Mesothelial cell of epicardium (in vitro differentiated cells): Measurements from ENCODE around the gene FCHO1. TPM values are rescaled to one million over a fixed set of nuclear protein-coding genes. Genes with fewer than 3 reads are reported as not detected.

Experiments used
- DNase-seq, 2 experiments: peaks; one replicate each; pipeline ENCODE4 v3.0.0; 2021; ENCODE audit warnings: low spot score in 2 of 2; ENCODE audit not compliant: unreplicated experiment in 2 of 2
- H3K27ac Mint-ChIP-seq: 2 replicates; pipeline ENCODE4 v1.8.0; 2021; ENCODE audit warnings: mixed read lengths
- H3K27me3 Mint-ChIP-seq: 2 replicates; pipeline ENCODE4 v1.8.0; 2021; ENCODE audit warnings: low read depth, mixed read lengths
- H3K36me3 Mint-ChIP-seq: 2 replicates; pipeline ENCODE4 v1.8.0; 2021; ENCODE audit warnings: mixed read lengths
- H3K4me1 Mint-ChIP-seq: 2 replicates; pipeline ENCODE4 v1.8.0; 2021; ENCODE audit warnings: mixed read lengths
- H3K4me3 Mint-ChIP-seq: 2 replicates; pipeline ENCODE4 v1.8.0; 2021; ENCODE audit warnings: mild to moderate bottlenecking, moderate library complexity, mixed read lengths
- H3K9me3 Mint-ChIP-seq: 2 replicates; pipeline ENCODE4 v1.8.0; 2021; ENCODE audit warnings: mixed read lengths
- total RNA-seq: library from RNA; stranded (reverse); gene quantifications from 3 replicates; pipeline ENCODE4 v1.2.1, GENCODE V29; 2021
- TF ChIP-seq, protein P1 (sequence below): fragments of 200-600 bp; sonication (generic); IDR thresholded peaks from one replicate; pipeline ENCODE4 v1.5.0; 2021; ENCODE audit warnings: antibody characterized with exemption; ENCODE audit not compliant: unreplicated experiment

Gene FCHO1
- total RNA-seq, 1 donor from 2014 or later = 4.6 TPM

DNA sequence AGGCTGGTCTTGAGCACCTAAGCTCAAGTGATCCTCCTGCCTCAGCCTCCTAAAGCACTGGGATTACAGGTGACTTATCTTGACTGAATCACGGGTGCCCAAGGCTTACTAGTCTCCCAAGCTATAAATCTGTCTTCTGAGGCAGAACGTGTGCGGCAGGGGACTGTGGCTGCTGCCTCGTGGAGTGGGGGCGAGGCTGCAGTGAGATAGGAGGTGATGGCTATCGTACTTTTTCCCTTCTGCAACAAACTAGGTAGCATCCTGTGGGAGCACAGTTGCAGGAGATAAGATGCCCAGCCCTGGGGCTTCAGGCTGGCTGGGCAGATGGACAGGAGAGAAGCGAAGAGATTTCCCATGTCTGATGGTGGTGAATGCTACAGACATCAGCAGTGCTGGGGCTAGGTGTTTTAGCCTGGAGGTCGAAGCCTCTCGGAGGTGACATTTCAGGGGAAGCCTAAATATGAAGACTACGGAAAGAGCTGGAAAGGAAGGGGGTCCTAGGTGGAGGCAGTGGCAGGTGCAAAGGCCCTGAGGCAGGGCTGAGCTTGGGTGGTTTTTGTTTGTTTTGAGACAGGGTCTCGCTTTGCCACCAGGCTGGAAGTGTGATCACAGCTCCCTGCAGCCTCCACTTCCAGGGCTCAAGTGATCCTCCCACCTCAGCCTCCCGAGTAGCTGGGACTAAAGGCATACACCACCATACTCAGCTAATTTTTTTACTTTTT, 51.0 kb downstream of the FCHO1 start:
- H3K27me3 Mint-ChIP-seq = peaks cover 43% of the 10 kb centered on the region
- TF ChIP-seq, protein P1, sequence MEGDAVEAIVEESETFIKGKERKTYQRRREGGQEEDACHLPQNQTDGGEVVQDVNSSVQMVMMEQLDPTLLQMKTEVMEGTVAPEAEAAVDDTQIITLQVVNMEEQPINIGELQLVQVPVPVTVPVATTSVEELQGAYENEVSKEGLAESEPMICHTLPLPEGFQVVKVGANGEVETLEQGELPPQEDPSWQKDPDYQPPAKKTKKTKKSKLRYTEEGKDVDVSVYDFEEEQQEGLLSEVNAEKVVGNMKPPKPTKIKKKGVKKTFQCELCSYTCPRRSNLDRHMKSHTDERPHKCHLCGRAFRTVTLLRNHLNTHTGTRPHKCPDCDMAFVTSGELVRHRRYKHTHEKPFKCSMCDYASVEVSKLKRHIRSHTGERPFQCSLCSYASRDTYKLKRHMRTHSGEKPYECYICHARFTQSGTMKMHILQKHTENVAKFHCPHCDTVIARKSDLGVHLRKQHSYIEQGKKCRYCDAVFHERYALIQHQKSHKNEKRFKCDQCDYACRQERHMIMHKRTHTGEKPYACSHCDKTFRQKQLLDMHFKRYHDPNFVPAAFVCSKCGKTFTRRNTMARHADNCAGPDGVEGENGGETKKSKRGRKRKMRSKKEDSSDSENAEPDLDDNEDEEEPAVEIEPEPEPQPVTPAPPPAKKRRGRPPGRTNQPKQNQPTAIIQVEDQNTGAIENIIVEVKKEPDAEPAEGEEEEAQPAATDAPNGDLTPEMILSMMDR = no peak
- no peak for DNase-seq
- H3K4me3 Mint-ChIP-seq = no peak overlapping the region
- H3K9me3 Mint-ChIP-seq = no peaks in the 10 kb centered on the region
- H3K4me1 Mint-ChIP-seq = no peaks in the 10 kb centered on the region
- H3K36me3 Mint-ChIP-seq = no peaks in the 10 kb centered on the region
- H3K27ac Mint-ChIP-seq = no peak overlapping the region

GRCh38 chr19:17803264-17803896, 52.1 kb downstream of the FCHO1 start:
- Mint-ChIP-seq H3K4me3 (no peak overlapping the region), H3K4me1 (no peaks in the 10 kb centered on the region), H3K36me3 (no peaks in the 10 kb centered on the region), H3K27ac (no peak overlapping the region), H3K9me3 (no peaks in the 10 kb centered on the region), H3K27me3 (peaks cover 34% of the 10 kb centered on the region)
- TF ChIP-seq, protein P1 = no peak
- no peak for DNase-seq

DNA sequence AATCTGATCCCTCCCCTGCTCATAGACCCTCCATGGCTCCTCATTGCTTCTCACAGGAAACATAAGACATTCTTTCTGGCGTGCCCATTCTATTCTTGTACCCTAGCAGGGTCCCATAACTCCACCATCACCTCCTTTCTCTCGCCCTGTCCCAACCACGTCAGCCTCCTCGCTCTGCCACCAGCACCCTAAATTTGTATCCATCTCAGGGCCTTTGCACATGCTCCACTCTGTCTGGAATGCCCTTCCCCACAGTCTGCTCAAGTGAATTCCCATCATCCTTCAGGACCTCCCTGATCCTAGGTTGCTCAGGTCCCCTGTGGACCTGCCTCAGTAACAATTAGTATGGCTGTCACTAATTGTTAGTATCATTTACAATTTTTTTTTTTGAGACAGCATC, 54.1 kb downstream of the FCHO1 start:
- H3K27me3 Mint-ChIP-seq = peaks cover 30% of the 10 kb centered on the region
- TF ChIP-seq, protein P1 = no peak
- no peak for DNase-seq
- no peak overlapping the region for H3K4me3 Mint-ChIP-seq
- no peaks in the 10 kb centered on the region for H3K9me3 Mint-ChIP-seq
- no peaks in the 10 kb centered on the region for H3K4me1 Mint-ChIP-seq
- H3K27ac Mint-ChIP-seq = no peak overlapping the region
- H3K36me3 Mint-ChIP-seq = no peaks in the 10 kb centered on the region

- DNase-seq = no peak
- Mint-ChIP-seq H3K4me3 (no peak overlapping the region), H3K27me3 (peaks cover 30% of the 10 kb centered on the region), H3K36me3 (no peaks in the 10 kb centered on the region), H3K27ac (no peak overlapping the region), H3K9me3 (no peaks in the 10 kb centered on the region), H3K4me1 (no peaks in the 10 kb centered on the region)
- TF ChIP-seq, protein P1 = no peak
Measured at GRCh38 chr19:17806945-17807344, 55.7 kb downstream of the FCHO1 start.

- Mint-ChIP-seq H3K27ac (no peak overlapping the region), H3K9me3 (no peaks in the 10 kb centered on the region), H3K4me1 (no peaks in the 10 kb centered on the region), H3K27me3 (peaks cover 34% of the 10 kb centered on the region), H3K4me3 (no peak overlapping the region), H3K36me3 (no peaks in the 10 kb centered on the region)
- DNase-seq = no peak
- TF ChIP-seq, protein P1 = no peak
Measured at GRCh38 chr19:17807731-17808316, 56.5 kb downstream of the FCHO1 start.
